Dedifferentiated amniotic fluid mesenchymal stem cell (primary cell): ENCODE results near the gene POLE.

ENCODE experiments used
- DNase-seq: peaks from one replicate; pipeline ENCODE4 v3.0.0-alpha.2; 2016; ENCODE audit errors: extremely low spot score

The POLE gene

DNA sequence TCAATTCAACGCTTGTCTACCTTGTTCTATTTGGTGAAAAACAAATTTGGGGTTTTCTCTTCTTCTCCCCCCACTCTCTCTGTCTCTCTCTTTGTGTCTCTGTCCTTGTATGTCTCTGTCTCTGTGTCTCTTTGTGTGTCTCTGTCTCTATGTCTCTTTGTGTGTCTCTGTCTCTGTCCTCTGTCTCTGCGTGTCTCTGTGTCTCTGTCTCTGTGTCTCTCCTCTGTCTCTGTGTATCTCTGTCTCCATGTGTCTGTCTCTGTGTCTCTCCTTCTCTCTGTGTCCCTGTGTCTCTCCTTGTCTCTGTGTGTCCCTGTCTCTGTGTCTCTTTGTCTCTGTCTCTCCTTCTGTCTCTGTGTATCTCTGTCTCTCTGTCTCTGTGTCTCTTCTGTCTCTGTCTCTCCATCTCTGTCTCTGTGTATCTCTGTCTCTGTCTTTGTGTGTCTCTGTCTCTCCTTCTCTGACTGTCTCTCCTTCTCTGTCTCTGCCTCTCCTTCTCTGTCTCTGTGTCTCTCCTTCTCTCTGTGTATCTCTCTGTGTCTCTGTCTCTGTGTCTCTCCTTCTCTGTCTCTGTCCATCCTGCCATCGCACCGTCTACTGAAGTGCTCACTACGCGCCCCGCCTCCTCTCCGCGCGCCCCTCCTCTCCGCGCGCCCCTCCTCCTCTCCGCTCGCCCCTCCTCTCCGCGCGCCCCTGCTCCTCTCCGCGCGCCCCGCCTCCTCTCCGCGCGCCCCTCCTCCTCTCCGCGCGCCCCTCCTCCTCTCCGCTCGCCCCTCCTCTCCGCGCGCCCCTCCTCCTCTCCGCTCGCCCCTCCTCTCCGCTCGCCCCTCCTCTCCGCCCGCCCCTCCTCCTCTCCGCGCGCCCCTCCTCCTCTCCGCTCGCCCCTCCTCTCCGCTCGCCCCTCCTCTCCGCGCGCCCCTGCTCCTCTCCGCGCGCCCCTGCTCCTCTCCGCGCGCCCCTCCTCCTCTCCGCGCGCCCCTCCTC lies 89.5 kb downstream of the POLE start:
- no peak for DNase-seq

DNA sequence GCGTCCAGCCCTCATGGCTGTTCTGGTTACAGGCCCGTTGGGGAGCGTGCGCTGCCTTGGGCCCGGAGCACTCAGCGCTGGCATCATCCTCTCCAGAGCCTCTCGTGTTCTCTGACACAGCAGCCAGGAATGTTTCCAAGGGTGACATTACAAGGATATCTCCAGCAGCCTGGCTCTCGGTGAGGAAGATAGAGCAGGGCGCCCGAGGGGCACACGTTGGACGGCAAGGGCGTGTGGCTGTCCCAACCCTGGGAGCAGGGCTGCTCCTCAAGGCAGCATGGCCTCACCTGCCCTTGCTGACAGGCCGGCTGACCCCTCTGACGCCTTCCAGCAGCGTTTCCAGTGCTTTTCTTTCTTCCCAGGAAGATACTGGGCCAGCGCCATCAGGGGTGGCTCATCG lies 91.1 kb downstream of the POLE start:
- no peak for DNase-seq

DNA sequence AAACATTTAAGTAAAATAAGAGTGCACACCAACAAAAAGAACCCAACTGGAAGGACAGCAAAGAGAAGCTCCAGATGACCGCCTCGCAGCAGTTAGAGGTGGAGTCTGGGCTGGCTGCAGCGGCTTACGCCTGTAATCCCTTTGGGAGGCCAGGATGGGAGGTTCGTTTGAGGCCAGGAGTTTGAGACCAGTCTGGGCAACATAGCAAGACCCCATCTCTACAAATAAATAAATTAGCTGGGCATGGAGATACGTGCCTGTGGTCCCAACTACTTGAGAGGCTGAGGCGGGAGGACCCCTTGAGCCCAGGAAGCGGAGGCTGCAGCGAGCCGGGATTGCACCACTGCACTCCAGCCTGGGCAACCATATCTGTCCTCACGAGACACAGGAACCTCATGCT lies 92.0 kb downstream of the POLE start:
- no peak for DNase-seq

DNA sequence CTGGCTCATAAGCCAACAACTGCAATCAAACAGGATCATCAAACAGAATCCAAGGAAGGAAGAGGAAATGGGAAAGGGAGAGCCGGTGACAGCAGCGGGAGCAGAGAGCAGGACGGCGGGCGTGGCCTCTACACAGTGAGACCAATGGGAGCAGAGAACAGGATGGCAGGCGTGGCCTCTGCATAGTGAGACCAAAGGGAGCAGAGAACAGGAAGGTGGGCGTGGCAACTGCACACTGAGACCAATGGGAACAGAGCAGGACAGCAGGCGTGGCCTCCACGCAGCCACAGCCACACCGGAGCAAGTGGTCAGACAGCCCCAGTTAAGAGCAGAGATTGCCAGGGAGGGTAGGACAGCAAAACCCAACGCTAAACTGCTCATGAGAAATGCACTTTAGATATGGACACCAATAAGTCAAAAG lies 93.2 kb downstream of the POLE start:
- DNase-seq, result peak; percentile 67

DNA sequence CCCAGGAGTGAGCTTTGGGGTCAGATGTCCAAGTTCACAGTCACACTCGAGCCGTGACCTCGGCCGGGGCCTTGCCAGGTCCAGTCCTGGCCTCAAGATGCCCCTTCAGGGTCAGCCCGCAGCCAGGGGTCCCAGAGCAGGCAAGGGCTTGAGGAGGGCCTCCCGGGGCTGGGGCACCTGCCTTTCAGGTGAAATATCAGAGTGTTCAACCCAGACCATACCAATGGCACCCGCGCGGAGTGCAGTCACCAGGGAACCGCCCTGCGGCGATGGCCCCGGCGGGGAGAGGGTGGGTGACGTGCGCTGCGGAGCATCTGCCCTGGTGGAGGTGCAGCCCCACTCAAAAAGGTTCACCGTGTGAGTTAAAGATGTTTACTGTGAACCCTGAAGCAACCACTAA lies 93.6 kb downstream of the POLE start:
- no peak for DNase-seq

DNA sequence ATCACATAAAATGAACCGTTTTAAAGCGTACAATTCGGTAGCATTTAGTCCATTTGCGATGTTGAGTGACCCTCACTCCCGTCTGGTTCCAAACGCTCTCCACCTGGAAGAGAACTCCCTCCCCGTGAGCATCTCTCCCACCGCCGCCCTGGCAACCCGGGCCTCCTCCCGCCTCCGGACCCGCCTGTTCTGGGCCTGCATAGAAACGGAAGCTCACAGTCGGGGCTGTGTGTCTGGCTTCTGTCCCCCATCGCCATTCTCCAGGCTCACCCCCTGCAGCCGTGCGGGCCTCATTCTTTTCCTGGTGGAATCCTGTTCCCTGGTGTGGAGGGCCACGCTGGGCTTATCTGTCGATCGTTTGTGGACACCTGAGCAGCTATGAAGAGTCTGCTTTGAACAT lies 94.1 kb downstream of the POLE start:
- DNase-seq, result no peak

DNA sequence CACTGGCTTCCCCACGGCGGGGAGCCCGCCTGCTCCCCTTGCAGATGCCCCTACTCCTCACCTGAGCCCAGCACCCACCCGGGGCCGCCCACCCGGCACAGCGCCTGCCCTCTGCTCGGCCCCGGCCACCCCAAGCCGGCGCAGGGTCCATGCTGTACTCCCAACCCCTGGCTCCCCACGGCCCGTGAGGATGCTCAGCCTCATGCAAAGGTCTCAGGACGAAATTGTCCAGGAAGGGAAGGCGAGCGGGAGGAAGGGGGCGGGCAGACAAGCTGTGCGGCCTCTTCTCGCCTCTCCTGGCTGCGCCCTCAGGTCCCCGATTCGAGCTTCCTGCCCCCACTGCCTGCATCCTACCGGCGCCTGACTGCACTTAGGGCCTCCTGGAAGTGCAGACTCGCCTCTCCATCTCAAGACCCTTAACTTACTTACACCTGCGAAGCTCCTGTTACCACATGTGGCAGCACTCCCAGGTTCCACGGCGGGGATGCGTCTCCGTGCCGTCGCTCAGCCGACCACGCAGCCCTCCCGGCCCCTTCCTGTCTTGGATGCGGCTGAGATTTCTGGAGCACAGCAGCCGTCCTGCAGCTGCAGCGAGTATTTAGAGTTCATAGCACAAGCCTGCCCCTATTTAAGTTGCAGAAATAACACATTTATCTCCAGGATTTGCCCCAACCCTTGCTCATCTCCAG lies 94.7 kb downstream of the POLE start:
- DNase-seq, result no peak

DNA sequence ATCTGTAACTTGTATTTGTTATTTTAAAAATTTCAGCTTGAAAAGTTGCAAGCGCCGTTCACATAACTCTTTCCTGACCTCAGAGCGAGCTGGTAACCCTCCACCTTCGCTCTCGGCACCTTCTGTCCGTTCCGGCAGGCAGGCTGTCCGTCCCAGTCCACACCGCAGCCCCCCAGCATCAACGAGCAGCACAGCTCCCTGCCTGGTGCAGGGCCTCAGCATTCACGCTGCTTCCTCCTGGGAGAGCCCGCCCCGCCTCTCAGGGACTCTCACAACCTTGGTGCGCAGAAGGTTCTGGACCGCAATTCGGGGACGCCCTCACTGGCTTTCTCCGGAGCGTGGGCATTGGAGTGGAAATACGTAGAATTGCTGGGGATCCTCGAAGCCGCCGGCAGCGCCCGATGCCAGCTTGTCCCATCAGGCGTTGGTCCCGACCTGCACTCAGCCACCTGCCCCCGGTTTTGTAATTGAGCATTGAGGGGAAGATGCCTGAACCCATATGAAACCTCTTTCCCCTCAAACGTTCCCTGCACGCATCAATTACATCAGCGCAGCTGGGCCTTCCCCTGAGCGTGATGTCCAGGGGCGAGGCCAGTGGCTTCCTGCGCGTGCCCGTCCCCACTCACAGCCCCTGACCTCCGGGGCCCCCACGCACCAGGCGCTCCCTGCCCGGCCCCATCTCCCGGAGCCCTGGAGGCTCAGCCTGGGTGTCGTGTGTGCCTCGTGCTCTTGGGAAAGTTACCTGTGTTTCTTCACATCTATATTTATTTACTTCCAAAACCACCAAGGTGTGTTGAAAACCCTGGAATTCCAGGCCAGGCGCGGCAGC lies 95.8 kb downstream of the POLE start:
- DNase-seq, result no peak

DNA sequence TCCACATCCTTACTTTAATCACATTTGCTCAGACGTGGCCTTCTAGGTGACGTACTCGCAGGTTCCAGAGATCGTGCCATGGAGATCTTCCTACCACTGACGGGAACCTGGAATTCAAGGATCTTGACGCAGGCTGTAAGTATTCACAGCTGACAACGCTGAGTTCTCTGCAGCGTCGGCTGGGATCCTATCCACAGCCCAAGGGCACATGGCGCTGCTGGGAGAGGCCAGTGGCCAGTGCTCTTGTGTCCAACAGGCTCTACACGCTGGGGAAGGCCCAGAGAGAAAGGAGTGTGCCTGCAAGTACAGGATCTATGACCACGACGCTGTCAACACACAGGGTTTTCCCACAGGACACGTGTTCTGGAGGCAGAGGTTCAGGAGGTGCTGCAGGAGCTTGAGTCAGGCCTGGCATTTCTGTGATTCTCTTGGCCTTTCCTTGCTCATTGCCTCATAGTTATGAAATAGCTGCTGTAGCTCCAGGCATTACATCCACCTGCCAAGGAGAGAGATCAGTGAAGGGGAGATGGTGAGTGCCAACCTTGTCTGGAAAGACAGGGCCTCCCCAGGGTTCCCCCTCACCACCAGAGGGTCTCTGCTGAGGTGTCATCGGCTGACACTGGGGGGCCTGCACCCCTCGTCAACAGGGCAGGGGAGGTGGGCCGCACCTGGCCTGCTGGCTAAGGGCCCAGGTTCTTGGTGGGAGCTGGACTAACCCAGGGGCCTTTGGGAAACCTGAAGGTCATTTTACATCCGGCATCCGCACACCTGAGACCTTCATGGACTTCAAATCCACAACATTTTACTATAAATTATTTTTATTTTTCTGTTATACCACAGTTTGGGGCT lies 98.1 kb downstream of the POLE start:
- no peak for DNase-seq

DNA sequence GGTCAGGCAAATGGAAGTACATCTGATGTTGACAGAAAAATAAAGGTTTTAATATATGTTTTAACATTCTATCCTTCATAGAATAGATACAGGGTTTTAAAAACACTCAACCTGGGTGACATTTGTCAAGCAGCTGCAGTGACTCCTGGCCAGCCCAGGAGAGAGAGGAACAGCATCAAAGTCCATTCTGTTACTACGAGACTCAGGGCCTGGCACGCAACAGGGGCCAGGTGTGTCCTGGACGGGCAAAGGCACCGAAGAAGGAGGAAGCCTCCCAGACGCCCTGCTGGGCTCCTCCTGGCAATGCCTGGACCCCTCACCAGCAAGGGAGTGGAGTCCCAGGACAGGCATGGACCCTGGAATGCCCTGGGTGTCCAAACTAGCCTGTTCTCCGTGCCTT lies 98.8 kb downstream of the POLE start:
- DNase-seq, result no peak

DNA sequence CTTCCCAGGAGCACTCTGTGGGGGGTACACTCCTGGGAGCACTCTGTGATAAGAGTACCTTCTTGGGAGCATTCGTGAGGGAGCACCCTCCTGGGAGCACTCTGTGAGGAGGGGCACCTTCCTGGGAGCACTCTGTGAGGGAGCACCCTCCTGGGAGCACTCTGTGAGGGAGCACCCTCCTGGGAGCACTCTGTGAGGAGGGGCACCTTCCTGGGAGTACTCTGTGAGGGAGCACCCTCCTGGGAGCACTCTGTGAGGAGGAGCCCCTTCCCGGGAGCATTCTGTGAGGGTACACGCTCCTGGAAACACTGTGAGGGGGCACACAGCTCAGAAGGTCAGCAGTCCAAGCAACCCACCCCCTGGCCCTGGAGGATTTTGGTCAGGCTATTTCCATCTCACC lies 99.4 kb downstream of the POLE start:
- DNase-seq, result no peak

DNA sequence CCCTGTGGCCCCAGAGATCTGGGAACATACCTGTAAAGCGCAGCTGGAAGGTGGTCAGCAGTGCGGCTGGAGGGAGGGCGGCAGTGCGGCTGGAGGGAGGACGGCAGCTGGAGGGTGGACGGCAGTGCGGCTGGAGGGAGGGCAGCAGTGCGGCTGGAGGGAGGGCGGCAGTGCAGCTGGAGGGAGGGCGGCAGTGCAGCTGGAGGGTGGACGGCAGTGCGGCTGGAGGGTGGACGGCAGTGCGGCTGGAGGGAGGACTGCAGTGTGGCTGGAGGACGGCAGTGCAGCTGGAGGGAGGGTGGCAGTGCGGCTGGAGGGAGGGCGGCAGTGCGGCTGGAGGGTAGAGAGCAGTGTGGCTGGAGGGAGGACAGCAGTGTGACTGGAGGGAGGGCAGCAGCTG lies 100.2 kb downstream of the POLE start:
- no peak for DNase-seq

DNA sequence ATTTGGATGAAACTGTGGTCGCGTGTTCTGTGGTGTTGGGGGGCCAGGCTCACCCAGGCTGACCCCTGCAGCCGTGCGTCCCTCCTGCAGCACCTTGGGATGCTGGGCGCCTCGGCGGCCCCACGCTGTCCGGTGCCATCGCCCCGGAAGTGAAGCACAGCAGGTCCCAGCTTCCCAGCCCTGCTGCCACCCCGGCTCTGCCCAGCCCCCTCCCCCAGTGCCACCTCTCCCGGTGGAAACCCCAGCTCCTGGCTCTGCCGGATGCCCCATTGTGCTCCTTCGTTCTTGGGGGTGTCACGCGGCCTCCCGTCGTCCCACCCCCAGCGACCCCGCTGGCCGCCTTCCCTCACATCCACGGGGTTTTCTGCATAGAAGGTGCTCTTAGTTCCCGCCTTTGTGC lies 102.0 kb downstream of the POLE start:
- no peak for DNase-seq

DNA sequence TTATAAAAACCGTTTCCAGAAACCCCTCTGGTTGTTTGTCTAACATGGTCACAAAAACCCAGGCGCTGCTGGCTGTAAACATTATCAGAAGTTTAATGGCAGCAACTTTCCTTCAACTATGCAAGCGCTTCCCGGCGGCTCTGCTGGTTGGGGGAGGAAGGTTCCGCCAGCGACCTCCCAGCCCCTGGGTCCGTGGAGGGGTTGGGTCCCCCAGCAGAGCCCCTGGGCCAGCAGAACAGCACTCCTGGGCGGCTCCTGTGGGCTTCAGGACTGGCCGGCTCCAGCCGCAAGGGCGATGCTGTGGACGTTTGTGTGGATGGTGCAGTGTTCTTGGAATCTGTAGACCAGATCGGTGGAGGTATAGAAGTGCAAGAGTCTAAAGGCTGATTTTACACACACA lies 102.7 kb downstream of the POLE start:
- DNase-seq, result no peak

DNA sequence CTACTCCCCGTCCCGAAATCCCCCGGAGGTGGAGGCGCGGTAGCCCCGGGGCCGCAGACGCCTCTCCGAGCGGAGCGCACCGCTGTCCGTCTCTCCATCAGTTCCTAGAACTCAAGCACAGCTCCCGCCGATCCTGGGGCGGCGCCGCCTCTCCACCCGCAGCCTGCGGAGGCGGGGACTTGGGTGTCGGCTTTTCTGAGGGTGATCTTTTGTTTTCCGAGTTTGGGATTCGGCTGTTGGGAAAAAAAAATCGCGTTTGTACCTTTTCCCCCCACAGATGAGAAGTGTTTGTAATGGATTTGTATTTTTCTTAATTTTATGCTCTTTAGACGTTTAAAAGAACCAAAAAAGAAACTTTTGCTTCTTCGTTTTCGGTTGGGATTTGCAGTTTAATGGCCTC lies 103.4 kb downstream of the POLE start:
- no peak for DNase-seq

DNA sequence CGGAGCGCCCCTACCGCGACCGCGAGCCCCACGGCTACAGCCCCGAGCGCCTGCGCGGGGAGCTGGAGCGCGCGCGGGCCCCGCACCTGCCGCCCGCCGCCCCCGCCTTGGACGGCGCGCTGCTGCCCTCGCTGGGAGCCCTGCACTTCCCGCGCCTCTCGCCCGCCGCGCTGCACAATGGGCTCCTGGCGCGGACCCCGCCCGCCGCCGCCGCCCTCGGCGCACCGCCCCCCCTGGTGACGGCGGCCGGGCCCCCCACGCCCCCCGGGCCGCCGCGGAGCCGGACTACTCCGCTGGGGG lies 103.8 kb downstream of the POLE start:
- DNase-seq, result no peak

DNA sequence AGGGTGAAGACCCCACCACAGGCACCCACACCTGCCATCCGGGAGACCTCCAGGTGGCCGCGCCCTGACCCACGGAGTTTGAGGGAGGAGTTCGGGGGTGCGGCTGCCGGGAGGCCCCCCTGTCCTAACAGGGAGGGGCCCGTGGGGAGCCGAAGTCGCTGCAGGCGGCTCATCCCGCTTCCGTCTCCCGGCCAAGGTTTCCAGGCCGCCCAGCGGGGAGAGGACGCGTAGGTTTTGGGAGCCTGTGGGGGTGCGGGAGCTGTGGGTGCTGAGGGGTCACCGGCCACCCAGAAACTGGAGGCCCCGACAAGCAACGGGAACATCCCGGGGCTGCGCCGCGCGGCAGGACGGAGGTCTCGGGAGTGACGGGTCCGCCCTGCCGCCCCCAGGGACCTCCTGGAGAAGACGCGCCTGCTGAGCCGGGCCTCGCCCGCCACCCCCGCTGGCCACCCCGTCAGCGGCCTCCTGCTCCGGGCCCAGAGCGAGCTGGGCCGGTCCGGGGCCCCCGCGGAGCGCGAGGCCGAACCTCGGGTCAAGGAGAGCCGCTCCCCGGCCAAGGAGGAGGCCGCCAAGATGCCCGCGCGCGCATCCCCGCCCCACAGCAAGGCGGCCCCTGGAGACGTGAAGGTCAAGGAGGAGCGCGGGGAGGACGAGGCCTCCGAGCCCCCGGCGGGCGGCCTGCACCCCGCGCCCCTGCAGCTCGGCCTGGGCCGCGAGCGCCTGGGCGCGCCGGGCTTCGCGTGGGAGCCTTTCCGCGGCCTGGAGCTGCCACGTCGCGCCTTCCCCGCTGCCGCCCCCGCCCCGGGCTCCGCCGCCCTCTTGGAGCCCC lies 104.3 kb downstream of the POLE start:
- DNase-seq, result no peak

DNA sequence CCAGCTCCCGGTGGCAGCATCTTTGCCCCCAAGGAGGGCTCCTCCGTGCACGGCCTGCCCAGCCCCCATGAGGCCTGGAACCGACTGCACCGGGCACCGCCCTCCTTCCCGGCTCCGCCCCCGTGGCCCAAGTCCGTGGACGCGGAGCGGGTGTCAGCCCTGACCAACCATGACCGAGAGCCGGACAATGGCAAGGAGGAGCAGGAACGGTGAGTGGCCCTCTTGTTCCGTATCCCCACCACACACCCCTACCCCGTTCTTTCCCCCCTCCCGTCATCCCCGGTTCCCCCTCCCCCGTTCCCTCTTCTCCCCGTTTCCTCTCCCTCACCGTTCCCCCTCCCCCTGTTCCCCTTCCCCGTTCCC lies 105.1 kb downstream of the POLE start:
- no peak for DNase-seq

DNA sequence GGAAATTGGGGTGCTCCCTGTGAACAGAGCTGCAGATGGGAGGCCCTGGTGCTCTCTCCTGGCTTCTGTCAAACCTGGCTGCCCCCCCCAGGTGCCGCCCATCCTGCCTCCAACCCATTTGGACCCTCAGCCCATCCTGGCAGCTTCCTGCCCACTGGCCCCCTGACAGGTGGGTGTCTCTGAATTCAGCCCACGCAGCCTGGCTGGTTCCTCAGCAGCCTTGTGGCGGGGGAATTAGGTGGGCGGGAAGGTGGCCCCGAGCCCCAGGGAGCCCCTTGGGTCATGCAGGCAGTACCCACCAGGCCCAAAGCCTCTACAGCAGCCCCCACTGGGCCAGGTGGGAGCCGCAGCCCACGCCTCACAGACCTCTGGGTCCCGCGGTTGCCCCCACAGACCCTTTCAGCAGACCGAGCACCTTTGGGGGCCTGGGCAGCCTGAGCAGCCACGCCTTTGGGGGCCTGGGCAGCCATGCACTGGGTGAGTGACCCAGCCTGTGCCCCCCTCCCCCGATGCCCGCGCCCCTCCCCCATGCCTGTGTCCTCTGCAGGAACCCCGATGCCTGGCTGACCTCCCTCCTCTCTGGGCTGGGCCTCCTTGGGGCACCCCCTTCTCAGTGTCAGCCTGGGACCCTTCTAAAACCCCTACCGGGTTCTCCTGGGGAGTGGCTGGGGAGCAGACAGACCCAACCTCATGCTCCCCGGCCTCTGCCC lies 105.6 kb downstream of the POLE start:
- no peak for DNase-seq

DNA sequence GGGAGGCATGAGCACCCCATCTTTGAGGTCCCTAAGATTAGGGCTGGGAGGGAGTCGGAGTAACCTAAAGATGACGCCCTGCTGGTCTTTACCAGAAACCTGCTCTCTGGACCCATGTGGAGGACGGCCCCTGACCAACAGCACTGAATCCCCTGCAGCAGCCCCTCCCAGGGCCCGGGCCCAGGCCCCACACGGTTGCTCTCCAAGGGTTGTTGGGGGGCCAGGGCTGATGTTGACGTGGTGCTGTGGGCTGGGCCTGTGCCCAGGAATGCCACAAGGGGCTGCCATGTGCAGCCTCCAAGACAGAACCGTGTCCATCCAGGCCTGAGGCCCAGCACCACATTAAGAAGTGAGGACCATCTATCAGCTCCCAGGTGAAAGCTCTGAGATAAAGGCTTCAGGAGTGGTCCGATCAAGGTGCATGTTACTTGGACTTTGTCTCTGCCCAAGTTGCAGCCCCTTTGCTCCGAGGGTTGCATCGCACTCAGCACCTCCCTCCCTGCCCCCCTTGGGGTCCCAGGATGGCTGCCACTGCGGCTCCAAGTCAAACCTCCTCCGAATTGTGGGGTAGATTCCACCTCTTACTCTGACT lies 106.3 kb downstream of the POLE start:
- DNase-seq, result no peak
